Smooth muscle cell (in vitro differentiated cells): ENCODE measurements around the gene BCL7B. TPM values are rescaled to one million over a fixed set of nuclear protein-coding genes. Genes with fewer than 3 reads are reported as not detected.

ENCODE experiments used
- DNase-seq: peaks from one replicate; lab custom pipeline; 2025; ENCODE audit not compliant: unreplicated experiment; lab: John Stamatoyannopoulos, UW
- H2AFZ ChIP-seq: fragments of 200-600 bp; sonication (generic); 2 replicates; pipeline ENCODE4 v1.6.0; 2016; ENCODE audit warnings: antibody characterized with exemption, low read depth, mild to moderate bottlenecking
- H3F3A ChIP-seq: fragments of 200-600 bp; sonication (generic); 2 replicates; pipeline ENCODE4 v1.6.0; 2017; ENCODE audit warnings: antibody characterized with exemption, low read depth
- H3K27ac ChIP-seq: fragments of 200-600 bp; sonication (generic); 2 replicates; pipeline ENCODE4 v1.5.1; 2016; ENCODE audit warnings: low read depth, mild to moderate bottlenecking
- H3K27me3 ChIP-seq: fragments of 200-600 bp; sonication (generic); 2 replicates; pipeline ENCODE4 v1.6.1; 2016; ENCODE audit warnings: low read depth, mild to moderate bottlenecking
- H3K36me3 ChIP-seq: fragments of 200-600 bp; sonication (generic); 2 replicates; pipeline ENCODE4 v1.5.1; 2016; ENCODE audit warnings: low read depth
- H3K4me1 ChIP-seq: fragments of 200-600 bp; sonication (generic); 2 replicates; pipeline ENCODE4 v1.5.1; 2016; ENCODE audit warnings: low read depth
- H3K4me2 ChIP-seq: fragments of 200-600 bp; sonication (generic); 2 replicates; pipeline ENCODE4 v1.6.0; 2016; ENCODE audit warnings: mild to moderate bottlenecking
- H3K4me3 ChIP-seq: fragments of 200-600 bp; sonication (generic); 2 replicates; pipeline ENCODE4 v1.5.1; 2016; ENCODE audit warnings: mild to moderate bottlenecking
- H3K79me2 ChIP-seq: fragments of 200-600 bp; sonication (generic); 2 replicates; pipeline ENCODE4 v1.6.0; 2016; ENCODE audit warnings: low read depth, mild to moderate bottlenecking
- H3K9ac ChIP-seq: fragments of 200-600 bp; sonication (generic); 2 replicates; pipeline ENCODE4 v1.6.0; 2016; ENCODE audit warnings: low read depth
- H3K9me3 ChIP-seq: fragments of 200-600 bp; sonication (generic); replicated peaks from 2 replicates; pipeline ENCODE4 v1.5.1; 2016; ENCODE audit warnings: low read depth
- H4K20me1 ChIP-seq: fragments of 200-600 bp; sonication (generic); 2 replicates; pipeline ENCODE4 v1.6.0; 2016; ENCODE audit warnings: low read depth
- WGBS: methylation state at CpG from one replicate; pipeline ENCODE4 v1.1.7; 2016; ENCODE audit warnings: low lambda C conversion rate; 5-methylcytosine and 5-hydroxymethylcytosine counted together
- polyA plus RNA-seq: library from polyadenylated mRNA; unstranded; fragments of >200 nt; fragmentation: Nextera tagmentation; extraction: Ambion mirVana; gene quantifications from 2 replicates; pipeline ENCODE4 v1.2.1, GENCODE V29; 2016
- total RNA-seq: library from RNA; depleted of rRNA; stranded (reverse); fragments of >200 nt; gene quantifications from 2 replicates; pipeline ENCODE4 v1.2.3, GENCODE V29; 2014
- TF ChIP-seq, protein P1 (sequence below): fragments of 200-600 bp; sonication (generic); IDR thresholded peaks from 2 replicates; pipeline ENCODE4 v1.5.1; 2017; ENCODE audit warnings: borderline replicate concordance, mild to moderate bottlenecking, antibody characterized with exemption; ENCODE audit not compliant: insufficient read depth, poor library complexity, severe bottlenecking

The BCL7B gene
- total and polyA plus RNA-seq, 2 experiments from 2014 or later, result 30.7 to 31.9 TPM

DNA sequence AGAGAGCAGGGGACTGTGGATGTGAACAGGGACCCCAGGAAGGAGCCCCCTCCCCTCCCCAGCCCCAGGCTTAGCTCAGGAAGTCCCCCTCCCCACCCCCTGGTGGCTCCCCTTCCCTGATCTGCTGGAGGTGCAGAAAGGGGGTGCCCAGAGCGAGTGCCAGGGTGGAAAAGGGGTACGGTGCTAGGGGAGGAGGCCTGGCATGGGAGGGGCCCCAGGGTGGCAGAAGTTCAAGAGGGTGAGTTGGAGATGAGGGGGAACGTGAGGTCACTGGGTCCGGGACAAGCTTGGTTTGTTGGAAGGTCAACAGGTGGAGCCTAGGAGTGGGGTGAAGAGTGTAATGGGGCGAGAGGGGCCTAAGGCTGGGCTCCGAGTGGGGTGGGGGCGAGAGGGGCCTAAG lies 42.4 kb upstream of the BCL7B start:
- H4K20me1 ChIP-seq, result no peaks in the 10 kb centered on the region
- H3K4me2 ChIP-seq, result no peak overlapping the region
- no peaks in the 10 kb centered on the region for H3K27me3 ChIP-seq
- no peak overlapping the region for H3K9ac ChIP-seq
- no peaks in the 10 kb centered on the region for H3K9me3 ChIP-seq
- no peak overlapping the region for H3K27ac ChIP-seq
- H3K79me2 ChIP-seq, result no peaks in the 10 kb centered on the region
- no peak overlapping the region for H2AFZ ChIP-seq
- TF ChIP-seq, protein P1, sequence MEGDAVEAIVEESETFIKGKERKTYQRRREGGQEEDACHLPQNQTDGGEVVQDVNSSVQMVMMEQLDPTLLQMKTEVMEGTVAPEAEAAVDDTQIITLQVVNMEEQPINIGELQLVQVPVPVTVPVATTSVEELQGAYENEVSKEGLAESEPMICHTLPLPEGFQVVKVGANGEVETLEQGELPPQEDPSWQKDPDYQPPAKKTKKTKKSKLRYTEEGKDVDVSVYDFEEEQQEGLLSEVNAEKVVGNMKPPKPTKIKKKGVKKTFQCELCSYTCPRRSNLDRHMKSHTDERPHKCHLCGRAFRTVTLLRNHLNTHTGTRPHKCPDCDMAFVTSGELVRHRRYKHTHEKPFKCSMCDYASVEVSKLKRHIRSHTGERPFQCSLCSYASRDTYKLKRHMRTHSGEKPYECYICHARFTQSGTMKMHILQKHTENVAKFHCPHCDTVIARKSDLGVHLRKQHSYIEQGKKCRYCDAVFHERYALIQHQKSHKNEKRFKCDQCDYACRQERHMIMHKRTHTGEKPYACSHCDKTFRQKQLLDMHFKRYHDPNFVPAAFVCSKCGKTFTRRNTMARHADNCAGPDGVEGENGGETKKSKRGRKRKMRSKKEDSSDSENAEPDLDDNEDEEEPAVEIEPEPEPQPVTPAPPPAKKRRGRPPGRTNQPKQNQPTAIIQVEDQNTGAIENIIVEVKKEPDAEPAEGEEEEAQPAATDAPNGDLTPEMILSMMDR, result no peak
- H3K4me3 ChIP-seq, result no peak overlapping the region
- WGBS, result 92% methylated on average over 4 of the region's 7 CpGs
- no peak for DNase-seq
- H3K4me1 ChIP-seq, result no peaks in the 10 kb centered on the region
- H3K36me3 ChIP-seq, result no peaks in the 10 kb centered on the region
- H3F3A ChIP-seq, result no peaks in the 10 kb centered on the region

DNA sequence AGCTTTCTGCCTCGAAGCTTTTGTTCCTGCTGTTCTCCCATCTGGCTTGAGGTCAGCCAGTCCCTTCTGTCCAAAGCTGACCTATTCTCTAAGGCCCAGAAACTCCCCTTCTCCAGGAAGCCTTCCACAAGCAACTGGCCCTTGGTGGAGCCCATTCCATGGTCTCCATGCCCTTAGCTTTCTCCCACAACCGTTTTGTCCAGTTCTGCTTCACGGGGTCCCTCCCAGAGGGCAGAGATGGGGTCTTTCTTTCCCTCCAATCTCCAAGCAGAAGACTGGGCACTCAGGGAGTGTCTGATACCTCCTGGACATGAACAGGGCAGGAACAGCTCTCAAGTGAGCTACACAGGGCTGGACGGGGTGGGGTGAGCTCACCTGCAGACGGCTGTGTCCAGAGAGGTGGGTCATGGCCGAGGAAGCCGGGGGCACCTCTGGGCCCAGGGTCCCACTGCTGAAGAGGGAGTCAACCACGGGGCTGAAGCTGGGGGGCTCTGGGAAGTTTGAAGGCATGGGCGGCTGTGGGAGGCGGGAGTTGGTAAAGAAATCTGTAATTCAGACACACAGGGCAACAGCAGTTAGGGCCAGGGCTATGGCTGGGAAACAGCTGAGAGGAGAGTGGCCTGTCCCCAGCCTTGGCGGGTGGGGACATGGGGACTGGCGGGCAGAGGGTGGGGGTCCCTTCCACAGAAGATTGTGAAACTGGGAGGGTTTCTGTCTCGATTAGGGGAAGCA lies 41.8 kb upstream of the BCL7B start:
- DNase-seq, result no peak
- Histone ChIP-seq H3K27me3 (no peaks in the 10 kb centered on the region), H3F3A (no peaks in the 10 kb centered on the region), H3K4me2 (no peak overlapping the region), H3K4me3 (no peak overlapping the region), H4K20me1 (no peaks in the 10 kb centered on the region), H3K36me3 (no peaks in the 10 kb centered on the region), H3K9ac (no peak overlapping the region), H3K9me3 (no peaks in the 10 kb centered on the region), H3K4me1 (no peaks in the 10 kb centered on the region), H3K79me2 (no peaks in the 10 kb centered on the region), H3K27ac (no peak overlapping the region), H2AFZ (no peak overlapping the region)
- TF ChIP-seq, protein P1, result no peak
- whole genome bisulfite sequencing, result 84% methylated on average over 11 of the region's 13 CpGs

DNA sequence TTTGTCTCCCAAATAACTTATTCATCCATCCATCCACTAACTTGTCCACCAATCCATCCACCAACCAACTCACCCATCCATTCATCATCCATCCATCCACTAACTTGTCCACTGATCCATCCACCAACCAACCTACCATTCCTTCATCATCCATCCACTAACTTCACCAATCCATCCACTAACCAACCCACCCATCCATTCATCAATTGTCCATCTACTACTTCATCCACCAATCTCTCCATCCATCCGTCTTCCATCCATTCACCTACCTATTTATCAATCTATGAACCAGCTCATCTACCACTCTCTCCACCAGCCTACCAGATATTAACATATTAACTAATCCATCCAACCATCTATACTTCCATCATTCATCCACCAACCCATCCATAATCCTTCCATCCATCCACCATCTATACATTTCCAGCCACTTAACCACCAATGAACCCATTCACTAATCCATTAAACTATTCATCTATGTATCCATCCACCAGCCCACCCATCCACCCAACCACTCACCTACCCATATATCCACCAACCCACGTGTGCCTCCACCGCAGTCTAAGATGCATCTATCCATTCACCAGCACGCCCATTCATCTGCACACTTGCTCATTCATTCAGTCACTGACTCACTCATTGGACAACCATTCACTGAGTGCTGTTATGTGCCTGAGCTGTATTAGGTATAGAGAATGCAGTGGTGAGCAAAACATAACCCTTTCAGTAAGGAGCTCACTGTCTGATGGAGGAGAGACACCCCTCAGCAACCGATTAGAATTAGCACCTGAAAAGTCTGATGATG lies 40.7 kb upstream of the BCL7B start:
- Histone ChIP-seq H3F3A (no peaks in the 10 kb centered on the region), H3K4me1 (no peaks in the 10 kb centered on the region), H2AFZ (no peak overlapping the region), H3K9ac (no peak overlapping the region), H3K27me3 (no peaks in the 10 kb centered on the region), H4K20me1 (no peaks in the 10 kb centered on the region), H3K9me3 (no peaks in the 10 kb centered on the region), H3K4me3 (no peak overlapping the region), H3K36me3 (no peaks in the 10 kb centered on the region), H3K4me2 (no peak overlapping the region), H3K27ac (no peak overlapping the region), H3K79me2 (no peaks in the 10 kb centered on the region)
- WGBS, result 89% methylated on average over 5 of the region's 5 CpGs
- TF ChIP-seq, protein P1, result no peak
- no peak for DNase-seq
